RWPE1 (cell line): ENCODE results near the gene AGAP1.

Experiments
- CTCF ChIA-PET: fragments of 350-600 bp; sonication (Branson Sonifier 250); formaldehyde crosslinking; extraction: SDS; loops from one replicate; lab custom pipeline; 2021; lab: Yijun Ruan, JAX
- POLR2A ChIA-PET: fragments of 400-600 bp; formaldehyde crosslinking; extraction: SDS; loops from one replicate; lab custom pipeline; 2020; ENCODE audit warnings: antibody characterized with exemption; ENCODE audit not compliant: low non-redundant PET; lab: Yijun Ruan, JAX
- DNase-seq: peaks from one replicate; pipeline ENCODE4 v3.0.0; 2012; ENCODE audit warnings: low spot score
- H3K27ac ChIP-seq: fragments of 450-650 bp; 2 replicates; pipeline ENCODE4 v1.5.1; 2017
- CTCF ChIP-seq: fragments of 450-650 bp; conservative IDR thresholded peaks from 2 replicates; pipeline ENCODE4 v1.5.1; 2017; ENCODE audit warnings: low read depth, mild to moderate bottlenecking

Gene AGAP1

GRCh38 chr2:235747001-235747785, 253.3 kb downstream of the AGAP1 start:
- ChIA-PET CTCF (interaction anchor here (0.5 to 3.0 kb wide), 13 partner anchors 9 to 603 kb away, joined by 3 to 67 read pairs (median 4); no protein-coding TSS in a partner anchor), POLR2A (no interaction called here)
- no peak for DNase-seq
- TF ChIP-seq CTCF, result no peak
- peak overlapping the region; percentile 87 for H3K27ac ChIP-seq

GRCh38 chr2:235747786-235748091, 253.9 kb downstream of the AGAP1 start:
- no peak for TF ChIP-seq CTCF
- ChIA-PET CTCF (interaction anchor here (0.5 to 3.0 kb wide), 4 partner anchors 12 to 603 kb away, joined by 3 to 67 read pairs (median 4); no protein-coding TSS in a partner anchor), POLR2A (no interaction called here)
- H3K27ac ChIP-seq, result peak overlapping the region; percentile 87
- peak; percentile 87 for DNase-seq

GRCh38 chr2:235749121-235749770, 255.4 kb downstream of the AGAP1 start:
- H3K27ac ChIP-seq, result peak overlapping the region; percentile 33
- ChIA-PET CTCF (no interaction called here), POLR2A (no interaction called here)
- no peak for TF ChIP-seq CTCF
- peak; percentile 48 for DNase-seq

GRCh38 chr2:235749771-235750160, 255.9 kb downstream of the AGAP1 start:
- CTCF ChIA-PET, result no interaction called here
- TF ChIP-seq CTCF, result no peak
- DNase-seq, result no peak
- POLR2A ChIA-PET, result no interaction called here
- H3K27ac ChIP-seq, result peak overlapping the region; percentile 33

GRCh38 chr2:235752846-235753245, 259.0 kb downstream of the AGAP1 start:
- no peak for DNase-seq
- no peak overlapping the region for H3K27ac ChIP-seq
- ChIA-PET CTCF (no interaction called here), POLR2A (no interaction called here)
- no peak for TF ChIP-seq CTCF

GRCh38 chr2:235754357-235755207, 260.7 kb downstream of the AGAP1 start:
- POLR2A ChIA-PET, result no interaction called here
- DNase-seq, result no peak
- H3K27ac ChIP-seq, result no peak overlapping the region
- no peak for TF ChIP-seq CTCF
- CTCF ChIA-PET, result interaction anchor here (1.3 kb wide), 1 partner anchor 11 kb away, joined by 3 read pairs; no protein-coding TSS in a partner anchor
